ENCODE measurements around the gene DMBT1.

DNA sequence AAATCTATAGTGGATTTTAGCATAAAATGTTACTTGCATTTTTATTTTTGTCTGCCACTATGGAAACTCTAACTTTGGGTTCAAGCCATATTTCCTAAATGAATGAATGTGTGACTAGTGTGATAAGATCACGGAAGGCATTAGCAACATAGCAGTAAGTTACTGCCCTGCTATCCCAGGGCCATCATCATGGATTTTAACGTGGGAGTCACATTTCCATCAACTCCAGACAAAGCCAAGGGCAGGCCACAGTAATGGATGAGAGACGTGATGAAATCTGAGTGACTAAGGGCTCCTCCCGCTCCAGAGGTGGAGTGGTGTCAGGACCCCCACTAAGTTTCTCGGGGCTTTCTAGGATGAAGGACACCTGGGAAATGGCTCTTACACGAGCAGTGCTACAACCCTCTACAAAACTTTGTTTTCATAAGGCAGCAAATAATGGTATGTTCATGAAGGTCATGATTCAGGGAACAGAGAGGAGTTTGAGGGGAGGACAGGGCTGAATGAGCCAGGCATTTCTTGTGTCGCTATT, 104.8 kb downstream of the DMBT1 start:
- TF ChIP-seq POLR2AphosphoS5 (IDR thresholded peaks at IDR 0.05; ENCODE audit: low read depth, low read length) = no peak
- TF ChIP-seq POLR2A (IDR thresholded peaks at IDR 0.05; ENCODE audit: low read depth, low read length) = no peak
- TF ChIP-seq TAF1 (IDR thresholded peaks at IDR 0.05; ENCODE audit: low read depth, low read length) = no peak
- TF ChIP-seq POU2F2 (IDR thresholded peaks at IDR 0.05; ENCODE audit: low read depth, low read length) = no peak
